Suprapubic skin (tissue), 4 donors: ENCODE data around the gene PFKFB4.

Experiments used
- POLR2A ChIP-seq, 2 donors: fragments of 450-650 bp; IDR thresholded peaks; one replicate each; pipeline ENCODE4 v1.6.1; 2017; ENCODE audit warnings: antibody characterized with exemption in 2 of 2, mild to moderate bottlenecking in 2 of 2, moderate library complexity in 2 of 2
- POLR2AphosphoS5 ChIP-seq, 3 donors: sonication (generic); formaldehyde crosslinking; IDR thresholded peaks; one replicate each; pipeline ENCODE4 v1.6.1; 2017; ENCODE audit warnings: antibody characterized with exemption in 3 of 3

- no peak for TF ChIP-seq POLR2AphosphoS5 (IDR thresholded peaks at IDR 0.05)
- no peak for TF ChIP-seq POLR2A (IDR thresholded peaks at IDR 0.05)
These were observed 18.8 kb upstream of the PFKFB4 start for GRCh38 chr3:48575366-48575765.
